Activated CD8-positive, alpha-beta T cell treated with anti-CD3 and anti-CD28 coated beads, Interleukin-2, amount 10 ng/mL, durations not matched to agents 7 days and 5 days (primary cell): ENCODE results near the gene CACNA1I. TPM values are rescaled to one million over a fixed set of nuclear protein-coding genes. Genes with fewer than 3 reads are reported as not detected.

ENCODE experiments used
- ATAC-seq: fragments of 150-1000 bp; cut with Tn5 transposase; one replicate; pipeline ENCODE4 v1.10.0; 2021; ENCODE audit warnings: moderate library complexity
- CTCF ChIA-PET: fragments of 350-600 bp; sonication (Branson Sonifier 250); formaldehyde crosslinking; loops from one replicate; lab custom pipeline; 2021; ENCODE audit warnings: antibody characterized with exemption; lab: Charles Lee
- POLR2A ChIA-PET: fragments of 350-600 bp; sonication (Branson Sonifier 250); formaldehyde crosslinking; loops from one replicate; lab custom pipeline; 2021; ENCODE audit warnings: antibody characterized with exemption; lab: Charles Lee
- DNase-seq: peaks from one replicate; pipeline ENCODE4 v3.0.0-alpha.2; 2020
- H3K27ac Mint-ChIP-seq: one replicate; pipeline ENCODE4 v1.8.0; 2021; ENCODE audit warnings: mild to moderate bottlenecking, mixed read lengths
- H3K27me3 Mint-ChIP-seq: one replicate; pipeline ENCODE4 v1.8.0; 2021; ENCODE audit warnings: low read depth, mixed read lengths
- H3K36me3 Mint-ChIP-seq: one replicate; pipeline ENCODE4 v1.8.0; 2021; ENCODE audit warnings: low read depth, mixed read lengths
- H3K4me1 Mint-ChIP-seq: one replicate; pipeline ENCODE4 v1.8.0; 2021; ENCODE audit warnings: low read depth, mixed read lengths
- H3K4me3 Mint-ChIP-seq: one replicate; pipeline ENCODE4 v1.8.0; 2021; ENCODE audit warnings: mild to moderate bottlenecking, mixed read lengths
- H3K9me3 Mint-ChIP-seq: one replicate; pipeline ENCODE4 v1.8.0; 2022; ENCODE audit warnings: mixed read lengths; ENCODE audit not compliant: insufficient read depth
- total RNA-seq, 2 experiments: library from RNA; stranded (reverse); gene quantifications; one replicate each; pipeline ENCODE4 v1.2.3, GENCODE V29; 2021

The CACNA1I gene
- total RNA-seq, 2 experiments from 2014 or later, result 0.60 to 0.74 TPM

DNA sequence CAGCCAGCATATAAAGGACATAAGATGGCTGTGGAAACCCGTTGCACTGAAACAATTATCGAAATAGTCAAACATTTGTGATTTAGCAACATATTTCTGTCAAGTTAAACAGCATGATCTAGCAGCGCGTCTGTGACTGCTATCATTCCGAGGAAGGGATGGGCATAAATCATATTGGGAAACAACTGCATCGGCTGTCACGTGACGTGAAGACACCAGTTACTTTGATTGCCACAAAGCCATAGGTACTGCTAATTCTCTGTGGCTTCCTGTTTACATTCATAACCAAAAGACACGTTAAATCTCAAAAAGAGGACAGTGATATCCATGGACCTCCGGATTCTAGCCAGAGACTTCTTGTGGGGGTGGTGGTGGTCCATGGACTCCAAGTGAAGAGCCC is 87.8 kb downstream of the CACNA1I start:
- H3K27ac Mint-ChIP-seq, result peak overlapping the region; percentile 61
- no peak for ATAC-seq
- H3K9me3 Mint-ChIP-seq, result no peaks in the 10 kb centered on the region
- peak overlapping the region; percentile 17 for H3K4me3 Mint-ChIP-seq
- H3K4me1 Mint-ChIP-seq, result peaks cover 36% of the 10 kb centered on the region
- ChIA-PET POLR2A (interaction anchor here (0.9 kb wide), 1 partner anchor 108 kb away, joined by 3 read pairs; no protein-coding TSS in a partner anchor), CTCF (no interaction called here)
- H3K36me3 Mint-ChIP-seq, result no peaks in the 10 kb centered on the region
- peak; percentile 58 for DNase-seq
- peaks cover 29% of the 10 kb centered on the region for H3K27me3 Mint-ChIP-seq

GRCh38 chr22:39658806-39659463 is 88.4 kb downstream of the CACNA1I start:
- Mint-ChIP-seq H3K36me3 (no peaks in the 10 kb centered on the region), H3K9me3 (no peaks in the 10 kb centered on the region), H3K4me1 (peaks cover 37% of the 10 kb centered on the region), H3K27me3 (peaks cover 33% of the 10 kb centered on the region), H3K4me3 (no peak overlapping the region), H3K27ac (peak overlapping the region; percentile 61)
- POLR2A ChIA-PET, result interaction anchor here (0.9 kb wide), 1 partner anchor 108 kb away, joined by 3 read pairs; no protein-coding TSS in a partner anchor
- CTCF ChIA-PET, result no interaction called here
- no peak for ATAC-seq
- no peak for DNase-seq

DNA sequence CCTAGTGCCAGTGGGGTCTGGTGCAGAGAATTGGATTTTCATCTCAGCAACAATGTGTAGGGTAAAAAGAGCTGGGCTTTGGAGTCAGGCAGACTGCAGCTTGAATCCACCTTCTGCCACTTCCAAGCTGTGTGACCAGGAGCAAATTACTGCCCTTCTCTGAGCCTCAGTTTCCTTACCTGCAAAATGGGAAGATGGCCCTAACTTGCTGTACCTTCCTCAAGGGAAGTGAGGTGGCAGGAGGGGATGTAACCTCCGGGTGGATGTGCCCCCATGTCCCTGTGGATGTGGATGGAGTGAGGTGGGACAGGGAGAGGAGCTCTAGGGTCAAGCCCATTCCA is 90.9 kb downstream of the CACNA1I start:
- Mint-ChIP-seq H3K4me3 (peak overlapping the region; percentile 30), H3K36me3 (no peaks in the 10 kb centered on the region), H3K4me1 (peaks cover 40% of the 10 kb centered on the region), H3K9me3 (no peaks in the 10 kb centered on the region), H3K27me3 (peaks cover 30% of the 10 kb centered on the region), H3K27ac (no peak overlapping the region)
- no peak for DNase-seq
- POLR2A ChIA-PET, result no interaction called here
- no peak for ATAC-seq
- CTCF ChIA-PET, result no interaction called here

DNA sequence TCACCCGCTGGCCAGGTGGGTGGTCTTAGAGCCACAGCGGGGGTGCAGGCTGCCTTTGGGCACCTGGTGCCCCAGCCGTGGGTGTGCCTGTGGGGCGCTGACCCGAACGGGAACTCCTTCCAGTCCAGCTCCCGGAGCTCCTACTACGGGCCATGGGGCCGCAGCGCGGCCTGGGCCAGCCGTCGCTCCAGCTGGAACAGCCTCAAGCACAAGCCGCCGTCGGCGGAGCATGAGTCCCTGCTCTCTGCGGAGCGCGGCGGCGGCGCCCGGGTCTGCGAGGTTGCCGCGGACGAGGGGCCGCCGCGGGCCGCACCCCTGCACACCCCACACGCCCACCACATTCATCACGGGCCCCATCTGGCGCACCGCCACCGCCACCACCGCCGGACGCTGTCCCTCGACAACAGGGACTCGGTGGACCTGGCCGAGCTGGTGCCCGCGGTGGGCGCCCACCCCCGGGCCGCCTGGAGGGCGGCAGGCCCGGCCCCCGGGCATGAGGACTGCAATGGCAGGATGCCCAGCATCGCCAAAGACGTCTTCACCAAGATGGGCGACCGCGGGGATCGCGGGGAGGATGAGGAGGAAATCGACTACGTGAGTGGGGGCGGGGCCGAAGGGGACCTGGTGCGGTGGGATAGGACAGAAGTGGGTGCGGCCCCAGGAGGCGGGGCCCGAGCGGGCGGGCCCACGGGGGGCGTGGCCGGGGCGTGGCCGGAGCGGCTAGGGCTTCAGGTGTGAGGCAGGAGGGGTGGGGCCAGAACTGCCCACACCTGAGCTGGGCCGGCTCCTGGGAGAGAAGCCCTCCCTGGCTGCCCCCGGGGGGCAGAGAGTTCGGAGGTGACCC is 91.5 kb downstream of the CACNA1I start:
- H3K27me3 Mint-ChIP-seq, result peaks cover 30% of the 10 kb centered on the region
- ATAC-seq, result peak; percentile 79
- peak; percentile 88 for DNase-seq
- H3K36me3 Mint-ChIP-seq, result no peaks in the 10 kb centered on the region
- H3K27ac Mint-ChIP-seq, result no peak overlapping the region
- peaks cover 40% of the 10 kb centered on the region for H3K4me1 Mint-ChIP-seq
- CTCF ChIA-PET, result no interaction called here
- POLR2A ChIA-PET, result no interaction called here
- no peaks in the 10 kb centered on the region for H3K9me3 Mint-ChIP-seq
- H3K4me3 Mint-ChIP-seq, result peak overlapping the region; percentile 63

GRCh38 chr22:39662686-39663052 is 92.1 kb downstream of the CACNA1I start:
- no peak overlapping the region for H3K27ac Mint-ChIP-seq
- POLR2A ChIA-PET, result no interaction called here
- ATAC-seq (peak; percentile 8), DNase-seq (no peak)
- H3K27me3 Mint-ChIP-seq, result peaks cover 30% of the 10 kb centered on the region
- H3K36me3 Mint-ChIP-seq, result no peaks in the 10 kb centered on the region
- CTCF ChIA-PET, result no interaction called here
- peak overlapping the region; percentile 42 for H3K4me3 Mint-ChIP-seq
- H3K9me3 Mint-ChIP-seq, result no peaks in the 10 kb centered on the region
- peaks cover 39% of the 10 kb centered on the region for H3K4me1 Mint-ChIP-seq

DNA sequence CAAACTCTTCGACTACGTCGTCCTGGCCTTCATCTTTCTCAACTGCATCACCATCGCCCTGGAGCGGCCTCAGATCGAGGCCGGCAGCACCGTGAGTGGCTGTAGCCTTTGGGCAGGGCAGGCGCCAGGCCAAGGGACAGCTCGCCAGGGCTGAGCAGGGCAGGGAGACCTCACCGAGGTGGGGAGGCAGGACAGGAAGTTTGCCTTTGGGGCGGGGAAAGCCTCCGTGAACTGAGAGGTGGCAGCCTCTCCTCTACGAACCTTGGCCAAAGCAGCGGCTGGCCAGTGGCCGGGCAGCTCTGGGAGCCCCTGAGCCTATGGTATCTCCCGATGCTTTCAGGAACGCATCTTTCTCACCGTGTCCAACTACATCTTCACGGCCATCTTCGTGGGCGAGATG is 93.2 kb downstream of the CACNA1I start:
- Mint-ChIP-seq H3K9me3 (no peaks in the 10 kb centered on the region), H3K27me3 (peaks cover 30% of the 10 kb centered on the region), H3K4me1 (peaks cover 28% of the 10 kb centered on the region), H3K36me3 (no peaks in the 10 kb centered on the region), H3K4me3 (no peak overlapping the region), H3K27ac (no peak overlapping the region)
- no peak for ATAC-seq
- POLR2A ChIA-PET, result no interaction called here
- DNase-seq, result no peak
- CTCF ChIA-PET, result no interaction called here

GRCh38 chr22:39664485-39665200 is 94.1 kb downstream of the CACNA1I start:
- no peaks in the 10 kb centered on the region for H3K9me3 Mint-ChIP-seq
- ChIA-PET POLR2A (no interaction called here), CTCF (no interaction called here)
- ATAC-seq (no peak), DNase-seq (no peak)
- no peak overlapping the region for H3K27ac Mint-ChIP-seq
- peaks cover 30% of the 10 kb centered on the region for H3K27me3 Mint-ChIP-seq
- peaks cover 19% of the 10 kb centered on the region for H3K4me1 Mint-ChIP-seq
- no peak overlapping the region for H3K4me3 Mint-ChIP-seq
- H3K36me3 Mint-ChIP-seq, result no peaks in the 10 kb centered on the region

DNA sequence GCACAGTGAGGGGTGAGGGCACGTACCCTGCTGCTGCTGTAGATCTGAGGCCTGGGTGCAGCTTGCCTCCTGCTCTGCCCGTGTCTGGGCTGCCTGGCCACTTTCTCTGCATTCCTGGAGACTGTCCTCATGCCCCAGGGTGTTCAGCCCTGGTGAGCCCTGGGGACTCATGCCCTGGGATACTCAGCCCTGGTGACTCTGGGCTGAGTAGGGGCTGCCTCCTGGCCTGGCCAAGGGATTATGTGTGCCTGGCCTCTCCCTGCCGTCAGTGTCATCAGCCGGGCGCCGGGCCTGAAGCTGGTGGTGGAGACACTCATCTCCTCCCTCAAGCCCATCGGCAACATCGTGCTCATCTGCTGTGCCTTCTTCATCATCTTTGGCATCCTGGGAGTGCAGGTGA is 94.7 kb downstream of the CACNA1I start:
- H3K4me1 Mint-ChIP-seq, result peaks cover 18% of the 10 kb centered on the region
- H3K9me3 Mint-ChIP-seq, result no peaks in the 10 kb centered on the region
- POLR2A ChIA-PET, result no interaction called here
- H3K4me3 Mint-ChIP-seq, result no peak overlapping the region
- no peak overlapping the region for H3K27ac Mint-ChIP-seq
- ATAC-seq (no peak), DNase-seq (no peak)
- CTCF ChIA-PET, result no interaction called here
- peaks cover 30% of the 10 kb centered on the region for H3K27me3 Mint-ChIP-seq
- H3K36me3 Mint-ChIP-seq, result no peaks in the 10 kb centered on the region

DNA sequence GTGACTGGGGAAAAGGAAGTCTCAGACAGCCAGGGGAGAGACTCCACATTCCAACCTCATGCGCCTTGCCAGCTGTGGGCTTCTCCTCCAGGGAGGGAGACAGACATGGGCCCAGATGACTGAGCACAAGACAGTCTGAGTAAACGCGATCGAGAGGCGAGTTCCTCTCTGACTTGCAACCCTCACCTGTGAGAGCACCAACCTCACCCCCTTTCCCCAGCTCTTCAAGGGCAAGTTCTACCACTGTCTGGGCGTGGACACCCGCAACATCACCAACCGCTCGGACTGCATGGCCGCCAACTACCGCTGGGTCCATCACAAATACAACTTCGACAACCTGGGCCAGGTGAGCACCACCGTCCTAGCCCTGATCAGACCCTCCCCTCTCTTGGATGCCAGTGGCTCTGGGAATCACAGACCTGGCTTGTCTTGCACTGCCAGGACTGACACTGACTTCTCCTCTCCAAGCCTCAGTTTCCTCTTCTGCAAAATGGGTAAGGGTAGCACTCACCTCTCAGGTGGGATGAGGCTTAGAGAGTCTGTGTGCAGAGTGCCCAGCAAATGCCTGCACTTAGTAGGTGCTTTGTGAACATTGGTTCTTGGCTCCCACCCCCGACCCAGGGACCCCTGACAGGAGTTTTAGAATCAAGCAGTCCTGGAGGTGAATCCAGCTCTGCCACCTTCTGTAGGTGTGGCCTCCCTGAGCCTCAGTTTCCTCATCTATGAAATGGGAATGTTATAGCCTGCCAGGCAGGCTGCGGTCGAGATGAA is 95.3 kb downstream of the CACNA1I start:
- no peak for ATAC-seq
- CTCF ChIA-PET, result no interaction called here
- no peaks in the 10 kb centered on the region for H3K36me3 Mint-ChIP-seq
- H3K4me1 Mint-ChIP-seq, result peaks cover 18% of the 10 kb centered on the region
- no peak for DNase-seq
- H3K27me3 Mint-ChIP-seq, result peaks cover 27% of the 10 kb centered on the region
- H3K9me3 Mint-ChIP-seq, result no peaks in the 10 kb centered on the region
- POLR2A ChIA-PET, result no interaction called here
- no peak overlapping the region for H3K4me3 Mint-ChIP-seq
- no peak overlapping the region for H3K27ac Mint-ChIP-seq

DNA sequence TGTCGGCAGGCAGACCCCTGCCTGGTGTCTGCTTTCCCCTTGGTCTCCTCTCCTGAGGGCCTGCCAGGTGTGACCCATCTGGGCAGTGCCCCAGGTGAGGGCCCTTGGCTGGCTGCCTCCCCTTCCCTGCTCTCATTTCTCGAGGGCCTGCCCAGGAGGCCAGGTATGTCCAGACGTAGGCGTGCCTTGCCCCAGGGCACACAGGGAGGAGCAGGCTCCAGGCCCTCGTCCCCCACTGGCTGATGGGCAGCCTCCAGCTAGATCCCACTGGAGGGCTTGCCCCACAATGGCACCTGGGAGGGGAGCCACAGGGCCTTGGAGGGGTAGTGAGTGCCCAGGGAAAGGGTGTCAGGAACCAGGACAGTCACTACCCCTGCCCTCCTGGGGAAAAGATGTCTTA is 95.9 kb downstream of the CACNA1I start:
- ATAC-seq (no peak), DNase-seq (no peak)
- Mint-ChIP-seq H3K4me1 (peaks cover 14% of the 10 kb centered on the region), H3K36me3 (peaks cover 3% of the 10 kb centered on the region), H3K27ac (no peak overlapping the region), H3K27me3 (peaks cover 22% of the 10 kb centered on the region), H3K9me3 (peaks cover 3% of the 10 kb centered on the region), H3K4me3 (no peak overlapping the region)
- POLR2A ChIA-PET, result no interaction called here
- CTCF ChIA-PET, result no interaction called here

DNA sequence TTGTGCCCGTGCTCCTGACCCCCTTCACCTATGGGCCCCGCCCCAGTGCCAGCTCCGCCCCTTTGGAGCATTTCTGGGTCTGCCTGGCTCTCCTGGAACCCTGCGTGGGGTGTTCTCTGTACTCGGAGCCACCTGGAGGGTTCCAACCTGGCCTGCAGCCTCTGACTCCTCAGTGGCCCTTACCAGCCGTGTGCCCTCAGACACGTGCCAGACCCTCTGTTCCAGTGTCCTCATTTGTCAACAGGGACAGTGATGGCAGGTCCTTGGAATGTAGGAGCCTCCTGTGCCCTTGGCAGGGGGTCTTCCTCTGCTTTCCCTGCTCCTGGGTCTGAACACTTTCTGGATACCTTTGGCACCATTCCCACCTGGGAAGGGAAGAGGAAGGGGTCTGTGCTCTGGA is 96.4 kb downstream of the CACNA1I start:
- Mint-ChIP-seq H3K36me3 (peaks cover 6% of the 10 kb centered on the region), H3K9me3 (peaks cover 8% of the 10 kb centered on the region), H3K27me3 (peaks cover 20% of the 10 kb centered on the region), H3K4me3 (no peak overlapping the region), H3K27ac (no peak overlapping the region), H3K4me1 (peaks cover 13% of the 10 kb centered on the region)
- no peak for ATAC-seq
- ChIA-PET POLR2A (no interaction called here), CTCF (no interaction called here)
- DNase-seq, result no peak
